Measurements from ENCODE around the gene CTNND2. TPM values are rescaled to one million over a fixed set of nuclear protein-coding genes. Genes with fewer than 3 reads are reported as not detected.

The CTNND2 gene
- polyA plus RNA-seq, 1 donor, result 2.8 TPM

GRCh38 chr5:11239261-11240015 lies 664.8 kb downstream of the CTNND2 start:
- Histone ChIP-seq H3K36me3 (ENCODE audit: control insufficient read depth, insufficient read depth, low read length) (no peaks in the 10 kb centered on the region), H3K27me3 (ENCODE audit: control insufficient read depth, insufficient read depth, low read length) (no peaks in the 10 kb centered on the region), H3K4me1 (ENCODE audit: control insufficient read depth, insufficient read depth, low read length) (no peaks in the 10 kb centered on the region), H3K27ac (ENCODE audit: low read length) (no peak overlapping the region), H3K4me3 (ENCODE audit: low read length) (no peak overlapping the region), H3K9me3 (ENCODE audit: control insufficient read depth, low read depth, low read length) (peaks cover 12% of the 10 kb centered on the region)
- WGBS (ENCODE audit: insufficient coverage, low lambda C conversion rate), result 80% methylated on average over 1 of the region's 13 CpGs
- no peak for DNase-seq

DNA sequence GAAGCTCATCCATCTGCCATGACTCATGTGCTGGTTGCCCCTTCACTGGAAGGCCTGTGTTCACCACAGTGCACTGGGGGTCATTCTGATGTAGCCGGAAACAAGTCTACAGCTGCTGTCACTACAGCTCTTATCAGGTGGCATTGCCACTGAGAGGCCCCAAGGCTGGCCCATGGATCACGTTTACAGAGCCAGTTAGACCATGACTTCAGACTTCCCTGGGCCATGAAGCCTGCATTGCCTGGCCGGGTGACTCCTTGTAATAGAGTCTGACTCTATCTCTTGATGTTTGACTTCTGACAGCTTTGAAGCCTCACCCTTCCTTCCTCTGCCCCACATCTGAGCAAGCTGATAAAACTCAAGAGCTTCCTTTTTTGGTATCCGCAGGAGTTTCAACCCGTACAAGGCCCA lies 669.7 kb downstream of the CTNND2 start:
- no peaks in the 10 kb centered on the region for H3K9me3 ChIP-seq (ENCODE audit: control insufficient read depth, low read depth, low read length)
- no peaks in the 10 kb centered on the region for H3K4me1 ChIP-seq (ENCODE audit: control insufficient read depth, insufficient read depth, low read length)
- H3K36me3 ChIP-seq (ENCODE audit: control insufficient read depth, insufficient read depth, low read length), result no peaks in the 10 kb centered on the region
- H3K27me3 ChIP-seq (ENCODE audit: control insufficient read depth, insufficient read depth, low read length), result no peaks in the 10 kb centered on the region
- 85% methylated on average over 2 of the region's 5 CpGs for WGBS (ENCODE audit: insufficient coverage, low lambda C conversion rate)
- H3K27ac ChIP-seq (ENCODE audit: low read length), result no peak overlapping the region
- DNase-seq, result peak in 1 of 2 donors; percentile 11
- H3K4me3 ChIP-seq (ENCODE audit: low read length), result no peak overlapping the region

DNA sequence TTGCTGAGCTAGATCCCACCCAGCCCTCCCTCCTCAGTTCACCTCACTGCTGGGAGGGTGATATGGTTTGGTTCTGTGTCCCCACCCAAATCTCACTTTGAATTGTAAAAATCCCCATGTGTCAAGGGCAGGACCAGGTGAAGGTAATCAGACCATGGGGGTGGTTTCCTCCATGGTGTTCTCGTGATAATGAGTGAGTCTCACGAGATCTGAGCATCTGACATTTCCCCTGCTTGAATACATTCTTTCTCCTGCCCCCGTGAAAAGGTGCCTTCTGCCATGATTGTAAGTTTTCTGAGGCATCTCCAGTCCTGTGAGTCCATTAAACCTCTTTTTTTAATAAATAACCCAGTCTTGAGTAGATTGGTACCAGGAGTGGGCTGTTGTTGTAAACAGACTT lies 673.4 kb downstream of the CTNND2 start:
- Histone ChIP-seq H3K27ac (ENCODE audit: low read length) (no peak overlapping the region), H3K36me3 (ENCODE audit: control insufficient read depth, insufficient read depth, low read length) (no peaks in the 10 kb centered on the region), H3K9me3 (ENCODE audit: control insufficient read depth, low read depth, low read length) (no peaks in the 10 kb centered on the region), H3K27me3 (ENCODE audit: control insufficient read depth, insufficient read depth, low read length) (no peaks in the 10 kb centered on the region), H3K4me3 (ENCODE audit: low read length) (no peak overlapping the region), H3K4me1 (ENCODE audit: control insufficient read depth, insufficient read depth, low read length) (no peaks in the 10 kb centered on the region)
- no peak for DNase-seq
- no CpG with 5 or more reads among the region's 3 CpGs for WGBS (ENCODE audit: insufficient coverage, low lambda C conversion rate)

GRCh38 chr5:11227064-11227463 lies 677.2 kb downstream of the CTNND2 start:
- H3K4me3 ChIP-seq (ENCODE audit: low read length), result no peak overlapping the region
- H3K9me3 ChIP-seq (ENCODE audit: control insufficient read depth, low read depth, low read length), result no peaks in the 10 kb centered on the region
- H3K4me1 ChIP-seq (ENCODE audit: control insufficient read depth, insufficient read depth, low read length), result no peaks in the 10 kb centered on the region
- H3K27me3 ChIP-seq (ENCODE audit: control insufficient read depth, insufficient read depth, low read length), result no peaks in the 10 kb centered on the region
- no CpG with 5 or more reads among the region's 3 CpGs for WGBS (ENCODE audit: insufficient coverage, low lambda C conversion rate)
- no peak for DNase-seq
- no peaks in the 10 kb centered on the region for H3K36me3 ChIP-seq (ENCODE audit: control insufficient read depth, insufficient read depth, low read length)
- no peak overlapping the region for H3K27ac ChIP-seq (ENCODE audit: low read length)

DNA sequence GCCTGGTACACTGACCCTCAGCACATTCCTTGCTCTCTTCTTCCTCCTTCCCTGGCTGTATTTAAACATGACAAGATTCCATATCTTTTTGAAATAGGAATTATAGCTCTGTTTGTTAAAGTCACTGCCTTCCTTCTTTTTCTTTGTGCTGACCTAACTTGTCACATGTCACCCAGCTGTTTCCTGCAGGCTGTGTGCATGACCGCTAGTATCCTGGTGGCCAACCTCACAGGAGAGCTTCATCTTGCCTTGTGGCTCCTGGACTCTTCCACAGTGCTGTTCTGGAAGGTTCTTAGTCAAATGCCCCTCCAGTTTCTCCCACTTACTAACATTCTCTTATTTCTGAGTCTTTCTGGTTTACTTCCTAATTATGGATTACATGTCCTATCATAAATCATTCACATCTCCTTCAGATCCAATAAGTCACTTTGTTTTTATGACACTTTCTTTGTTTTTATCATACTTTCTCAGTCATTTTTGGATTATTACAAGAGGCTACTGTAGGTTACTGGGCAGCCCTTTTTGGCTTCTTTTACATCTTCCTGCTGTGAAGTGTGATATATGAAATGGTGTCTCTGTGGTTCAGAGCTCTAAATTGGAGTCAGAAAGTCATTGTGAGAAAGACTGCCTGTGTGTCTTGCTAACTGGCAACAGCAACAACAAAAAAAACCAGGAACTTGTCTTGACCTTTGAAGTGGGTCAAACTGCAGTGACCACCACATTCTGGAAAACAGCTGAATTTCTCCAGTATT lies 679.6 kb downstream of the CTNND2 start:
- Histone ChIP-seq H3K4me3 (ENCODE audit: low read length) (no peak overlapping the region), H3K27me3 (ENCODE audit: control insufficient read depth, insufficient read depth, low read length) (no peaks in the 10 kb centered on the region), H3K4me1 (ENCODE audit: control insufficient read depth, insufficient read depth, low read length) (no peaks in the 10 kb centered on the region), H3K9me3 (ENCODE audit: control insufficient read depth, low read depth, low read length) (no peaks in the 10 kb centered on the region), H3K27ac (ENCODE audit: low read length) (no peak overlapping the region), H3K36me3 (ENCODE audit: control insufficient read depth, insufficient read depth, low read length) (no peaks in the 10 kb centered on the region)
- no peak for DNase-seq
- no CpG with 5 or more reads among the region's 1 CpG for WGBS (ENCODE audit: insufficient coverage, low lambda C conversion rate)

DNA sequence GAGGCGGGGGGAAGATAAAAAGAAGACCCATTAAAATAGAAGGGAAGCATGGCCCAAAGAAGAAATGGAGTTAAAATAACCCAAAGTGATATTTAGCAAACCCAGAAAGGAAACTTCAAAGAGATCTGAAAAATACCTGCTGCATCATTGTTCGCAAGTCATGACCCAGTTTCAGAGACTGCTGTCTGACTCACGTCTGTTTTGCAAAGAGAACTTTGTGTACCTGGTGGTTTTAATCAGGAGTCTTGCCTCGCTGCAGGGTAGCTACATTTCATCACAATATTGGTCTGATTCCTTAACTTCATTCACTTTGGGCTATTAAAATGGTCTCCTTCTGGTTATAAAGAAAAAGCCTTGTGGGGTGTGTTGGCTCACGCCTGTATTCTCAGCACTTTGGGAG lies 682.1 kb downstream of the CTNND2 start:
- H3K9me3 ChIP-seq (ENCODE audit: control insufficient read depth, low read depth, low read length), result no peaks in the 10 kb centered on the region
- no peak for DNase-seq
- 80% methylated on average over 1 of the region's 5 CpGs for WGBS (ENCODE audit: insufficient coverage, low lambda C conversion rate)
- no peaks in the 10 kb centered on the region for H3K36me3 ChIP-seq (ENCODE audit: control insufficient read depth, insufficient read depth, low read length)
- no peak overlapping the region for H3K27ac ChIP-seq (ENCODE audit: low read length)
- no peaks in the 10 kb centered on the region for H3K27me3 ChIP-seq (ENCODE audit: control insufficient read depth, insufficient read depth, low read length)
- no peak overlapping the region for H3K4me3 ChIP-seq (ENCODE audit: low read length)
- H3K4me1 ChIP-seq (ENCODE audit: control insufficient read depth, insufficient read depth, low read length), result no peaks in the 10 kb centered on the region

DNA sequence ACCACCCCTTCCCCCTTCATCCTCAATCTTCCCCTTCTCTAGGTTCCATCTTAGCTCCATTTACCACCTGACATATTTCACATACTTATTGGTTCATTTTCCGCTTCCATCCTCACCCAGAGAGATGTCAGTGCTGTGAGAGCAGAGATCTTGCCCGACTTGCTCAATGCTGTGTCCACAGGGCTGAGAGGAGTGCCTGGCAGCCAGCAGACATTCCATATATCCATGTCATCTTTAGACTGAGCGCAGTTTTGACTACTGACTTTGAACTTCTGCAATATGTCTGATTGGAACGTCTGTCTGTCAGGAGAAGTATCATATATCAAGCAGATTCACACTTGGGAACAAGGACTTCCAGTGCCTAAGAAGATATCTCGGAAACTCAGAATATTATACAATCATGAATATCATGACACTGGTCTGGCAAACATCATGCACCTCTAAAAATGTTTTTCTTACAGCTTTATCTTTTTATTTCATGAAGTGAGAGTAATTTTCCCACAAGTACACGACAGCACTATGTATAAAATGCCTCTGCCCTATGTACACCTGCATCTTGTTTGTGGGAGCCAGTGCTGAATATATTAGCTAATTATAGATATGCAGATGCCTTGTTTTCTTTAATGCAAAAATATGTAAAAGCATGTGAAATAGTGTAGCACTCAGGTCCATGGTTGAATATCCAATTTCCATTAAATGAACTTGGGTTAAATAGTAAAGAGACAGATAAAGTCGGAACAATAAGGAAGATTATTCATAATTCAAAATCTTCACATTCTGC lies 689.2 kb downstream of the CTNND2 start:
- H3K4me1 ChIP-seq (ENCODE audit: control insufficient read depth, insufficient read depth, low read length), result no peaks in the 10 kb centered on the region
- no peak overlapping the region for H3K4me3 ChIP-seq (ENCODE audit: low read length)
- no peaks in the 10 kb centered on the region for H3K9me3 ChIP-seq (ENCODE audit: control insufficient read depth, low read depth, low read length)
- WGBS (ENCODE audit: insufficient coverage, low lambda C conversion rate), result no CpG with 5 or more reads among the region's 7 CpGs
- no peaks in the 10 kb centered on the region for H3K36me3 ChIP-seq (ENCODE audit: control insufficient read depth, insufficient read depth, low read length)
- H3K27ac ChIP-seq (ENCODE audit: low read length), result no peak overlapping the region
- no peaks in the 10 kb centered on the region for H3K27me3 ChIP-seq (ENCODE audit: control insufficient read depth, insufficient read depth, low read length)
- DNase-seq, result no peak

DNA sequence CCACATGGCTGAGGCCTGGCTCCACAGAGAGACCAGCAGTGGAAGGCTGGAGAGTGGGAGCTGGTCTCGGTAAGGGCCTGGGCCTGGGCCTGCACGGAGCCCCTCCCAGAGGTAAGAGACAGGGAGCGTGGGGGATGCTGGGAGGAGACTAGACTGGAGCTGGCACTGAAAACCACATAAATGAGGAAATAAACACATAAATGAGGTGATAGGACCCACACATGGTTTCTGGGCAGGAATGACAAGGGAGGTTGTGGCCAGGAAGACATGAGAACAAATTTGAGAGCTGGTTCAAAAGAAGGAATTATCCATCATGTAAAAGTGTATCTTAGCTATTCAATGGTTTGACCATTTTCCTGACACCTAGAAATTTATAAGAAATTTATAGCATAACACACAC lies 691.5 kb downstream of the CTNND2 start:
- Histone ChIP-seq H3K27me3 (ENCODE audit: control insufficient read depth, insufficient read depth, low read length) (no peaks in the 10 kb centered on the region), H3K36me3 (ENCODE audit: control insufficient read depth, insufficient read depth, low read length) (no peaks in the 10 kb centered on the region), H3K9me3 (ENCODE audit: control insufficient read depth, low read depth, low read length) (no peaks in the 10 kb centered on the region), H3K27ac (ENCODE audit: low read length) (no peak overlapping the region), H3K4me1 (ENCODE audit: control insufficient read depth, insufficient read depth, low read length) (no peaks in the 10 kb centered on the region), H3K4me3 (ENCODE audit: low read length) (no peak overlapping the region)
- no peak for DNase-seq
- WGBS (ENCODE audit: insufficient coverage, low lambda C conversion rate), result no CpG with 5 or more reads among the region's 3 CpGs

DNA sequence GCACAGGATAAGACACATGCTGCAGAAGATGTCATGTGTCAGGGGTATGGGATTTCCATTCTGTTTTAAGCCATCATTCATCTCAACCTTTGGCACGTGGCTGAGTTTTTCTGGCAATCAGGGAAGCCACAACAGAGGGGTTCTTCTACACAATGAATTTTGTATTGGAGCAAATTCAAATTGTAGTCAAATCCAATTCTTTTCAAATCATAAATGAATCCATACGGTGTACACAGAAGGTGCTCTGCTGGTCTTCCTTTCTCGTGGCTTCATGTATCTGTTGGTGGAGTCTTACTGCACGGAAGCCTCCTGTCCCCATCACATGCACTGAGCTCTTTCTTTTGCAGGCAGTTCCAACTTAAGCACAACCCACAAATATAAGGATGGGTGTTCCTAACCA lies 706.5 kb downstream of the CTNND2 start:
- Histone ChIP-seq H3K4me1 (ENCODE audit: control insufficient read depth, insufficient read depth, low read length) (no peaks in the 10 kb centered on the region), H3K27ac (ENCODE audit: low read length) (no peak overlapping the region), H3K9me3 (ENCODE audit: control insufficient read depth, low read depth, low read length) (no peaks in the 10 kb centered on the region), H3K4me3 (ENCODE audit: low read length) (no peak overlapping the region), H3K36me3 (ENCODE audit: control insufficient read depth, insufficient read depth, low read length) (no peaks in the 10 kb centered on the region), H3K27me3 (ENCODE audit: control insufficient read depth, insufficient read depth, low read length) (no peaks in the 10 kb centered on the region)
- no peak for DNase-seq
- WGBS (ENCODE audit: insufficient coverage, low lambda C conversion rate), result no CpG with 5 or more reads among the region's 4 CpGs

DNA sequence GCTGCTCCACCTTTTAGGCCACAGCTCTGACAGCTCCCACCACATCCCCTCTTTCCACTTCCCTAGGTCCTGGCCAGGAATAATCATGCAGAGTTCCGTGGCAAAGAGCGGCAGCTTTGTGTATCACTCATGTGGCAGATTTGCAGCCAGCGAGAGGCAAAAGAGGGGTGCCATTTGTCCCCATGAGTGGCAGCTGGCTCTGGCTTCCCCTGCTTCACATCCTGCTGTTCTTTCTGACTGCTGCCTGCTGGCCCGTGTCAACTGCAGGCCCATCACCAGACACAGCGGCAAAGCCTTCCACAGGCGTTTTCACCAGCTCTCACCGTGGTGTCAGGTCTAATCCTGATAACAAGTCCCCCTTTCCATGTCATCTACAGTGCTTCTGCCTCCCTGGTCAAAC lies 712.6 kb downstream of the CTNND2 start:
- Histone ChIP-seq H3K4me3 (ENCODE audit: low read length) (no peak overlapping the region), H3K27ac (ENCODE audit: low read length) (no peak overlapping the region), H3K4me1 (ENCODE audit: control insufficient read depth, insufficient read depth, low read length) (no peaks in the 10 kb centered on the region), H3K36me3 (ENCODE audit: control insufficient read depth, insufficient read depth, low read length) (no peaks in the 10 kb centered on the region), H3K9me3 (ENCODE audit: control insufficient read depth, low read depth, low read length) (no peaks in the 10 kb centered on the region), H3K27me3 (ENCODE audit: control insufficient read depth, insufficient read depth, low read length) (no peaks in the 10 kb centered on the region)
- DNase-seq, result no peak
- WGBS (ENCODE audit: insufficient coverage, low lambda C conversion rate), result no CpG with 5 or more reads among the region's 7 CpGs

Measured in large intestine (tissue), 3 donors.